IMR-90 (cell line): ENCODE measurements around the gene NUBP1. TPM values are rescaled to one million over a fixed set of nuclear protein-coding genes. Genes with fewer than 3 reads are reported as not detected.

Source experiments
- ATAC-seq: fragments of 200-7000 bp; cut with Tn5 transposase; 2 replicates; pipeline ENCODE4 v1.9.1; 2020; ENCODE audit warnings: low read depth, mild to moderate bottlenecking, moderate library complexity
- BruUV-seq: library from RNA; stranded (reverse); fragments of 400-500 nt; replicated peaks from 2 replicates; lab custom pipeline; 2021; lab: Mats Ljungman, UMichigan
- CTCF ChIA-PET: fragments of 300-600 bp; formaldehyde crosslinking; extraction: SDS; loops from one replicate; lab custom pipeline; 2021; ENCODE audit warnings: antibody characterized with exemption; lab: Yijun Ruan, JAX
- POLR2A ChIA-PET: fragments of 300-600 bp; sonication (Branson Sonifier 250); formaldehyde crosslinking; loops from one replicate; lab custom pipeline; 2022; ENCODE audit warnings: antibody characterized with exemption; ENCODE audit not compliant: unreplicated experiment; lab: Charles Lee
- DNase-seq: peaks from one replicate; pipeline ENCODE4 v3.0.0; 2013
- H2AFZ ChIP-seq: replicated peaks from 2 replicates; pipeline ENCODE3; 2013; ENCODE audit warnings: low read length, mild to moderate bottlenecking; ENCODE audit not compliant: poor library complexity
- H2AK5ac ChIP-seq: 2 replicates; pipeline ENCODE4 v1.6.1; 2013; ENCODE audit warnings: low read depth, low read length, inconsistent platforms
- H2AK9ac ChIP-seq: replicated peaks from 2 replicates; pipeline ENCODE3; 2013; ENCODE audit warnings: mild to moderate bottlenecking, low read depth, low read length, moderate library complexity; ENCODE audit not compliant: poor library complexity
- H2BK120ac ChIP-seq: 2 replicates; pipeline ENCODE4 v1.6.1; 2013; ENCODE audit warnings: low read depth, low read length, inconsistent platforms
- H2BK15ac ChIP-seq: 3 replicates; pipeline ENCODE4 v1.6.1; 2013; ENCODE audit warnings: low read depth, low read length, inconsistent platforms
- H2BK20ac ChIP-seq: 2 replicates; pipeline ENCODE4 v1.6.1; 2013; ENCODE audit warnings: low read depth, mild to moderate bottlenecking, inconsistent platforms, low read length, moderate library complexity
- H2BK5ac ChIP-seq: 2 replicates; pipeline ENCODE4 v1.6.1; 2013; ENCODE audit warnings: mild to moderate bottlenecking, low read depth, low read length, inconsistent platforms; ENCODE audit not compliant: poor library complexity, severe bottlenecking
- H3K14ac ChIP-seq: replicated peaks from 2 replicates; pipeline ENCODE4 v1.6.1; 2013; ENCODE audit warnings: low read depth, low read length, inconsistent platforms
- H3K18ac ChIP-seq: 2 replicates; pipeline ENCODE4 v1.6.1; 2013; ENCODE audit warnings: low read depth, low read length, control low read depth
- H3K23ac ChIP-seq: 2 replicates; pipeline ENCODE4 v1.6.1; 2013; ENCODE audit warnings: low read depth, low read length, inconsistent platforms
- H3K27ac ChIP-seq: 2 replicates; pipeline ENCODE4 v1.5.1; 2013; ENCODE audit warnings: mild to moderate bottlenecking, control low read depth, low read length; ENCODE audit not compliant: insufficient read depth
- H3K27me3 ChIP-seq: 2 replicates; pipeline ENCODE4 v1.6.1; 2013; ENCODE audit warnings: low read length; ENCODE audit not compliant: control insufficient read depth, insufficient read depth
- H3K36me3 ChIP-seq: 2 replicates; pipeline ENCODE4 v1.6.1; 2013; ENCODE audit warnings: low read length, mixed read lengths; ENCODE audit not compliant: control insufficient read depth, insufficient read depth
- H3K4ac ChIP-seq: 2 replicates; pipeline ENCODE4 v1.6.1; 2013; ENCODE audit warnings: low read depth, low read length, inconsistent platforms
- H3K4me1 ChIP-seq: 2 replicates; pipeline ENCODE4 v1.6.1; 2013; ENCODE audit warnings: low read length, mixed read lengths; ENCODE audit not compliant: control insufficient read depth, insufficient read depth
- H3K4me2 ChIP-seq: 2 replicates; pipeline ENCODE4 v1.6.1; 2013; ENCODE audit warnings: low read depth, mild to moderate bottlenecking, control low read depth, low read length, moderate library complexity
- H3K4me3 ChIP-seq: 2 replicates; pipeline ENCODE4 v1.5.1; 2013; ENCODE audit warnings: low read depth, mild to moderate bottlenecking, control low read depth, low read length, moderate library complexity; ENCODE audit not compliant: insufficient read depth
- H3K56ac ChIP-seq: 2 replicates; pipeline ENCODE4 v1.6.1; 2013; ENCODE audit warnings: low read length, inconsistent platforms; ENCODE audit not compliant: insufficient read depth; ENCODE audit errors: extremely low read depth
- H3K79me1 ChIP-seq, 2 experiments: 2 replicates each; pipeline ENCODE4 v1.6.1; 2013; ENCODE audit warnings: low read length in 2 of 2, inconsistent platforms in 1 of 2, low read depth in 1 of 2
- H3K9ac ChIP-seq: 2 replicates; pipeline ENCODE4 v1.6.1; 2013; ENCODE audit warnings: low read depth, low read length, control low read depth
- H3K9me1 ChIP-seq: 2 replicates; pipeline ENCODE4 v1.6.1; 2013; ENCODE audit warnings: low read length, inconsistent platforms; ENCODE audit not compliant: insufficient read depth
- H3K9me3 ChIP-seq: 2 replicates; pipeline ENCODE4 v1.6.1; 2013; ENCODE audit warnings: low read length; ENCODE audit not compliant: control insufficient read depth, insufficient read depth
- H4K20me1 ChIP-seq: 2 replicates; pipeline ENCODE4 v1.6.1; 2013; ENCODE audit warnings: low read length, inconsistent platforms; ENCODE audit not compliant: insufficient read depth
- H4K5ac ChIP-seq: 2 replicates; pipeline ENCODE4 v1.6.1; 2013; ENCODE audit warnings: mild to moderate bottlenecking, low read depth, low read length, control low read depth
- H4K8ac ChIP-seq, 2 experiments: 2 replicates each; pipeline ENCODE4 v1.6.1; 2013; ENCODE audit warnings: low read depth in 2 of 2, low read length in 2 of 2, control low read depth in 1 of 2, inconsistent platforms in 1 of 2
- H4K91ac ChIP-seq: 2 replicates; pipeline ENCODE4 v1.6.1; 2013; ENCODE audit warnings: low read depth, low read length, inconsistent platforms; ENCODE audit not compliant: insufficient read depth
- BHLHE40 ChIP-seq: fragments of 150-350 bp; IDR thresholded peaks from 2 replicates; pipeline ENCODE4 v1.6.1; 2016; ENCODE audit warnings: mild to moderate bottlenecking, low read depth, low read length
- FOS ChIP-seq: fragments of 150-350 bp; IDR thresholded peaks from 2 replicates; pipeline ENCODE4 v1.6.1; 2016; ENCODE audit warnings: low read depth, low read length
- MAZ ChIP-seq: IDR thresholded peaks from 2 replicates; pipeline ENCODE4 v1.6.1; 2012; ENCODE audit warnings: low read depth, mild to moderate bottlenecking, low read length, improper control_type of control experiment, moderate library complexity, borderline replicate concordance
- WGBS, 2 experiments: methylation state at CpG; one replicate each; pipeline versions ENCODE4 v1.1.5 to v1.1.7; 2013; ENCODE audit warnings: missing lambda C conversion rate in 2 of 2; ENCODE audit not compliant: insufficient read length in 1 of 2; ENCODE audit errors: extremely low coverage in 2 of 2; 5-methylcytosine and 5-hydroxymethylcytosine counted together
- dilution Hi-C: fragments of 300-500 bp; cut with HindIII; formaldehyde crosslinking; loops from one replicate; pipeline ENCODE4 v1.14.3; 2018; ENCODE audit warnings: low sequenced_read_pairs; ENCODE audit not compliant: unreplicated experiment
- in situ Hi-C: fragments of 300-500 bp; cut with MboI; formaldehyde crosslinking; loops from 3 replicates; pipeline ENCODE4 v1.14.3; 2019; ENCODE audit warnings: low sequenced_read_pairs, inconsistent platforms, mixed read lengths
- intact Hi-C: fragments of 100-400 bp; cut with micrococcal nuclease; formaldehyde crosslinking; loops from 2 replicates; pipeline ENCODE4 v1.10.0; 2022
- polyA plus RNA-seq, 3 experiments: library from polyadenylated mRNA; depleted of rRNA; stranded (reverse); fragments of >200 nt; gene quantifications; 2 replicates each; pipeline ENCODE4 v1.2.3, GENCODE V29; 2012; ENCODE audit warnings: low replicate concordance in 1 of 3
- total RNA-seq: library from RNA; depleted of rRNA; stranded (reverse); fragments of >200 nt; gene quantifications from 2 replicates; pipeline ENCODE4 v1.2.3, GENCODE V29; 2012

NUBP1 gene
- total and polyA plus RNA-seq, 2 of the 4 experiments (the other 2 are of a cell fraction) = 28.0 to 31.5 TPM

DNA sequence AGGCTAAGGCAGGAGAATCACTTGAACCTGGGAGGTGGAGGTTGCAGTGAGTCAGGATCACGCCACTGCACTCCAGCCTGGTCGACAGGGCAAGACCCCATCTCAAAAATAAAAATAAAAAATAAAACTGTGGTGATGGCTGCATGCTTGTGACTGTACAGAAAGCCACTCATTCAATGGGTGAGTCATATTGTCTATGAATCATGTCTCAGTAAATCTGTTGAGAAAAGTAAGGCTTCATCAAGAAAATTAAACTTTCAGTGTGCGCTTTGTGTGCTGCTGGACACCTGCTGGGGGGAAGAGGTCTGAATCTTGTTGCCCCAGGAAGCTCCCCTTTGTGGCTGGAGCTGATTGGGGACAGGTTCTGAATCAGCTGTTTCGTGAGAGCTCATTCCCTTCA lies 11.3 kb downstream of the NUBP1 start:
- no peak overlapping the region for H2BK20ac ChIP-seq
- no peak overlapping the region for H3K23ac ChIP-seq
- intact Hi-C loops = loop anchor here (5.0 kb wide), 1 partner anchor 162 kb away; no protein-coding TSS in a partner anchor
- peaks cover 17% of the 10 kb centered on the region; the same call in 1 of the 2 replicates for H3K9me1 ChIP-seq
- peaks cover 22% of the 10 kb centered on the region for H3K36me3 ChIP-seq
- H3K27me3 ChIP-seq = no peaks in the 10 kb centered on the region
- H2AK5ac ChIP-seq = no peak overlapping the region
- H3K79me1 ChIP-seq = no peaks in the 10 kb centered on the region
- H4K5ac ChIP-seq = no peak overlapping the region
- ChIA-PET CTCF (no interaction called here), POLR2A (no interaction called here)
- peak; percentile 88 for ATAC-seq
- peak; percentile 33; the same call in 1 of the 2 replicates for TF ChIP-seq BHLHE40
- peak; percentile 91 for TF ChIP-seq FOS
- no peak for TF ChIP-seq MAZ
- H3K56ac ChIP-seq = no peak overlapping the region
- H2BK120ac ChIP-seq = no peak overlapping the region
- no peak overlapping the region for H3K4ac ChIP-seq
- H3K14ac ChIP-seq = no peak overlapping the region
- H2BK5ac ChIP-seq = no peak overlapping the region
- H3K4me2 ChIP-seq = no peak overlapping the region
- in situ Hi-C loops = loop anchor here (5.0 kb wide), 1 partner anchor 157 kb away; no protein-coding TSS in a partner anchor
- dilution Hi-C loops = no loop called here
- no peak overlapping the region for H4K8ac ChIP-seq
- no CpG with 5 or more reads among the region's 4 CpGs for WGBS, 2 experiments
- no peak overlapping the region for H2AK9ac ChIP-seq
- H3K27ac ChIP-seq = no peak overlapping the region
- H2AFZ ChIP-seq = no peak overlapping the region
- peak; percentile 82 for DNase-seq
- peaks cover 2% of the 10 kb centered on the region for H3K4me1 ChIP-seq
- no peaks in the 10 kb centered on the region for H4K20me1 ChIP-seq
- no peak overlapping the region for H3K4me3 ChIP-seq
- no peaks in the 10 kb centered on the region for H3K9me3 ChIP-seq
- no peak overlapping the region for H4K91ac ChIP-seq
- no peak overlapping the region for H2BK15ac ChIP-seq
- no TSS peak for BruUV-seq
- H3K18ac ChIP-seq = no peak overlapping the region
- H3K9ac ChIP-seq = no peak overlapping the region
